Endothelial cell of umbilical vein (primary cell): ENCODE data around the gene RGP1. TPM values are rescaled to one million over a fixed set of nuclear protein-coding genes. Genes with fewer than 3 reads are reported as not detected.

Source experiments
- BruUV-seq: library from RNA; stranded (reverse); fragments of 400-500 nt; replicated peaks from 2 replicates; lab custom pipeline; 2021; lab: Mats Ljungman, UMichigan
- CTCF ChIA-PET: fragments of 300-600, 350-600 bp; sonication (Branson Sonifier 250); formaldehyde crosslinking; loops from one replicate; lab custom pipeline; 2021; ENCODE audit warnings: antibody characterized with exemption, inconsistent platforms; lab: Charles Lee
- POLR2A ChIA-PET: fragments of 300-600, 350-600 bp; sonication (Branson Sonifier 250); formaldehyde crosslinking; loops from one replicate; lab custom pipeline; 2021; ENCODE audit warnings: antibody characterized with exemption, inconsistent platforms; lab: Charles Lee
- DNase-seq: peaks from one replicate; pipeline ENCODE4 v3.0.0-alpha.2; 2011; ENCODE audit warnings: low read depth, low spot score
- FAIRE-seq: peaks from 2 replicates; lab custom pipeline; 2011; peaks lifted over from hg19 to GRCh38; lab: Jason Lieb, UNC
- H2AFZ ChIP-seq: 2 replicates; pipeline ENCODE4 v1.6.0; 2012; ENCODE audit warnings: low read depth, low read length, control low read depth, inconsistent platforms
- H3K27ac ChIP-seq: 2 replicates; pipeline ENCODE4 v1.5.1; 2011; ENCODE audit warnings: low read depth, mild to moderate bottlenecking, control low read depth, low read length, moderate library complexity; ENCODE audit not compliant: insufficient read depth
- H3K27me3 ChIP-seq, 2 experiments: 2 replicates each; pipeline versions ENCODE4 v1.6.0 to v1.6.1; 2011; ENCODE audit warnings: low read length in 2 of 2, mixed read lengths in 1 of 2; ENCODE audit not compliant: control insufficient read depth in 2 of 2, insufficient read depth in 2 of 2
- H3K36me3 ChIP-seq, 2 experiments: 2 replicates in 1 of 2; 3 replicates in 1 of 2; pipeline ENCODE4 v1.5.1; 2011; ENCODE audit warnings: low read length in 2 of 2, mild to moderate bottlenecking in 1 of 2, moderate library complexity in 1 of 2; ENCODE audit not compliant: control insufficient read depth in 2 of 2, insufficient read depth in 2 of 2; ENCODE audit errors: extremely low read depth in 1 of 2
- H3K4me1 ChIP-seq: 3 replicates; pipeline ENCODE4 v1.5.1; 2011; ENCODE audit warnings: mild to moderate bottlenecking, low read length; ENCODE audit not compliant: control insufficient read depth, insufficient read depth; ENCODE audit errors: extremely low read depth
- H3K4me2 ChIP-seq: 2 replicates; pipeline ENCODE4 v1.6.1; 2011; ENCODE audit warnings: low read length, control low read depth, mixed read lengths; ENCODE audit not compliant: insufficient read depth
- H3K4me3 ChIP-seq, 3 experiments: fragments of 200-600 bp in 1 of 3; sonication (generic), shearing (Covaris generic) in 1 of 3; replicated peaks in 1 of 3; 2 replicates each; pipeline ENCODE4 v1.5.1; 2011 to 2016; ENCODE audit warnings: control low read depth in 3 of 3, low read length in 3 of 3, mild to moderate bottlenecking in 2 of 3, inconsistent platforms in 1 of 3, low read depth in 1 of 3, moderate library complexity in 1 of 3; ENCODE audit not compliant: insufficient read depth in 1 of 3
- H3K79me2 ChIP-seq: 2 replicates; pipeline ENCODE4 v1.6.0; 2012; ENCODE audit warnings: low read length, inconsistent platforms; ENCODE audit not compliant: control insufficient read depth, insufficient read depth
- H3K9ac ChIP-seq: replicated peaks from 2 replicates; pipeline ENCODE3; 2011; ENCODE audit warnings: low read length, control low read depth; ENCODE audit not compliant: insufficient read depth; ENCODE audit errors: extremely low read depth
- H3K9me1 ChIP-seq: replicated peaks from 3 replicates; pipeline ENCODE4 v1.6.0; 2011; ENCODE audit warnings: mild to moderate bottlenecking, low read length; ENCODE audit not compliant: control insufficient read depth, insufficient read depth; ENCODE audit errors: extremely low read depth
- H3K9me3 ChIP-seq: replicated peaks from 2 replicates; pipeline ENCODE4 v1.5.1; 2012; ENCODE audit warnings: low read length, inconsistent platforms; ENCODE audit not compliant: control insufficient read depth, insufficient read depth
- H4K20me1 ChIP-seq: replicated peaks from 2 replicates; pipeline ENCODE3; 2011; ENCODE audit warnings: mild to moderate bottlenecking, low read length; ENCODE audit not compliant: control insufficient read depth, insufficient read depth; ENCODE audit errors: extremely low read depth
- CTCF ChIP-seq, 2 donors: IDR thresholded peaks; 1 replicate in 1 of 2; 2 replicates in 1 of 2; pipeline ENCODE4 v1.5.1; 2011; ENCODE audit warnings: low read length in 2 of 2, mild to moderate bottlenecking in 2 of 2, moderate library complexity in 2 of 2, control low read depth in 1 of 2, inconsistent platforms in 1 of 2, low read depth in 1 of 2; ENCODE audit not compliant: insufficient read depth in 1 of 2; ENCODE audit errors: extremely low read depth in 1 of 2
- EZH2 ChIP-seq: IDR thresholded peaks from 2 replicates; pipeline ENCODE4 v1.6.1; 2012; ENCODE audit warnings: borderline replicate concordance, low read depth, mild to moderate bottlenecking, moderate library complexity, low read length, inconsistent platforms; ENCODE audit not compliant: severe bottlenecking
- FOS ChIP-seq: IDR thresholded peaks from 2 replicates; pipeline ENCODE4 v1.6.1; 2011; ENCODE audit warnings: mild to moderate bottlenecking, low read length, moderate library complexity, borderline replicate concordance; ENCODE audit not compliant: insufficient read depth
- GATA2 ChIP-seq: IDR thresholded peaks from 2 replicates; pipeline ENCODE4 v1.7.0; 2011; ENCODE audit warnings: low read depth, mild to moderate bottlenecking, moderate library complexity, mixed read lengths, low read length; ENCODE audit not compliant: insufficient read length, insufficient read depth
- JUN ChIP-seq: IDR thresholded peaks from 2 replicates; pipeline ENCODE4 v1.6.1; 2011; ENCODE audit warnings: borderline replicate concordance, low read depth; ENCODE audit not compliant: insufficient read length, insufficient read depth
- MAX ChIP-seq: IDR thresholded peaks from 2 replicates; pipeline ENCODE4 v1.6.1; 2011; ENCODE audit not compliant: insufficient read depth, insufficient read length
- MYC ChIP-seq: IDR thresholded peaks from one replicate; pipeline ENCODE4 v1.6.1; 2011; ENCODE audit warnings: mild to moderate bottlenecking, low read depth, low read length
- POLR2A ChIP-seq: IDR thresholded peaks from 2 replicates; pipeline ENCODE4 v1.6.1; 2012; ENCODE audit warnings: low read depth, mild to moderate bottlenecking, control low read depth, low read length
- POLR2AphosphoS5 ChIP-seq: IDR thresholded peaks from 2 replicates; pipeline ENCODE4 v1.6.1; 2012; ENCODE audit warnings: low read depth, mild to moderate bottlenecking, control low read depth, low read length, moderate library complexity; ENCODE audit not compliant: insufficient read depth
- dilution Hi-C: fragments of 300-500 bp; cut with MboI; formaldehyde crosslinking; loops from one replicate; pipeline ENCODE4 v1.15.0; 2019; ENCODE audit warnings: low sequenced_read_pairs; ENCODE audit not compliant: extremely low pct_ligation_motif_present
- intact Hi-C: fragments of 100-400 bp; cut with micrococcal nuclease; formaldehyde crosslinking; loops from one replicate; pipeline ENCODE4 v1.10.0; 2022
- polyA plus RNA-seq, 4 experiments: library from polyadenylated mRNA; depleted of rRNA in 3 of 4; stranded (reverse) in 3 of 4; unstranded in 1 of 4; fragments of >200 nt; gene quantifications; 2 replicates each; pipeline versions ENCODE4 v1.2.1 to v1.2.3, GENCODE V29; 2011 to 2012; ENCODE audit warnings: missing spikeins in 1 of 4
- total RNA-seq: library from RNA; stranded (reverse); gene quantifications from 2 replicates; pipeline ENCODE4 v1.2.3, GENCODE V29; 2021

RGP1 gene
- total and polyA plus RNA-seq, 2 donors (not counting 3 experiments of a cell fraction or from before 2014, with no cell fraction given), result 15.0 to 29.0 TPM

GRCh38 chr9:35760651-35761050 is 11.6 kb downstream of the RGP1 start:
- Histone ChIP-seq H3K27me3 (no peaks in the 10 kb centered on the region), H2AFZ (no peak overlapping the region), H3K4me2 (peak overlapping the region; percentile 76), H3K79me2 (no peaks in the 10 kb centered on the region), H3K9ac (peak overlapping the region; percentile 54), H3K36me3 (no peaks in the 10 kb centered on the region), H4K20me1 (no peaks in the 10 kb centered on the region), H3K4me3 (peak overlapping the region in 1 of 3 experiments; percentile 9), H3K27ac (peak overlapping the region; percentile 76), H3K9me3 (no peaks in the 10 kb centered on the region), H3K9me1 (no peaks in the 10 kb centered on the region), H3K4me1 (peaks cover 64% of the 10 kb centered on the region)
- DNase-seq (peak; percentile 94), FAIRE-seq (peak; percentile 97)
- no peak for TF ChIP-seq CTCF (IDR thresholded peaks at IDR 0.05; ENCODE audit: extremely low read depth in 1 of 2, insufficient read depth in 1 of 2, low read depth in 1 of 2, low read length in 2 of 2)
- TF ChIP-seq GATA2, result peak; percentile 91
- TF ChIP-seq EZH2, result no peak
- no peak for TF ChIP-seq MAX
- no peak for TF ChIP-seq MYC
- TF ChIP-seq POLR2A, result peak; percentile 75
- TF ChIP-seq FOS, result peak; percentile 29
- peak; percentile 92 for TF ChIP-seq POLR2AphosphoS5
- peak; percentile 23 for TF ChIP-seq JUN
- ChIA-PET POLR2A (interaction anchor here (1.2 to 2.2 kb wide), 2 partner anchors 11 to 15 kb away, joined by 4 to 8 read pairs; no protein-coding TSS in a partner anchor), CTCF (interaction anchor here (1.0 to 7.2 kb wide), 14 partner anchors 9 to 122 kb away, joined by 3 to 62 read pairs (median 6); partner anchors contain the start of genes CREB3, GBA2, RGP1 and TLN1)
- dilution Hi-C loops (no loop called here), intact Hi-C loops (loop anchor here (1.0 kb wide), 3 partner anchors 11 to 24 kb away; partner anchors contain the start of genes GBA2 and RGP1)
- BruUV-seq, result no TSS peak
